DMS 273 (cell line): ENCODE results near the gene C17orf50.
A peak's percentile ranks its signal among the peaks of the same experiment; 100 is the strongest.

Experiments
- DNase-seq: peaks from one replicate; lab custom pipeline; 2025; ENCODE audit not compliant: unreplicated experiment; lab: John Stamatoyannopoulos, UW

C17orf50 gene

GRCh38 chr17:35760587-35760986, at the start of gene C17orf50:
TSS of gene C17orf50 (plus strand) at chr17:35760887. CDS start at chr17:35760942, 55 bp downstream.
- DNase-seq: no peak

- DNase-seq: no peak
These were observed 49.7 kb upstream of the C17orf50 start for GRCh38 chr17:35710950-35711349.

GRCh38 chr17:35713069-35713728, 47.5 kb upstream of the C17orf50 start:
- DNase-seq: no peak

GRCh38 chr17:35714988-35715387, 45.7 kb upstream of the C17orf50 start:
- DNase-seq: no peak

GRCh38 chr17:35715416-35715815, 45.3 kb upstream of the C17orf50 start:
- no peak for DNase-seq

- no peak for DNase-seq
These were observed 44.5 kb upstream of the C17orf50 start for GRCh38 chr17:35716173-35716572.

- DNase-seq: no peak
These were observed 43.7 kb upstream of the C17orf50 start for GRCh38 chr17:35716897-35717465.

- no peak for DNase-seq
These were observed 43.2 kb upstream of the C17orf50 start for GRCh38 chr17:35717475-35717874.

- DNase-seq: no peak
These were observed 37.0 kb upstream of the C17orf50 start for GRCh38 chr17:35723735-35724134.

- no peak for DNase-seq
These were observed 35.6 kb upstream of the C17orf50 start for GRCh38 chr17:35725058-35725457.

- DNase-seq: no peak
These were observed 34.9 kb upstream of the C17orf50 start for GRCh38 chr17:35725802-35726126.

- DNase-seq: peak; percentile 85
These were observed 34.3 kb upstream of the C17orf50 start for GRCh38 chr17:35726127-35726952.

- DNase-seq: peak; percentile 80
These were observed 33.7 kb upstream of the C17orf50 start for GRCh38 chr17:35726953-35727460.

- no peak for DNase-seq
These were observed 33.1 kb upstream of the C17orf50 start for GRCh38 chr17:35727635-35728034.

- DNase-seq: no peak
These were observed 32.1 kb upstream of the C17orf50 start for GRCh38 chr17:35728551-35728950.

GRCh38 chr17:35729405-35729833, 31.3 kb upstream of the C17orf50 start:
- DNase-seq: no peak

- DNase-seq: no peak
These were observed 30.2 kb upstream of the C17orf50 start for GRCh38 chr17:35730400-35731005.

GRCh38 chr17:35731239-35731916, 29.3 kb upstream of the C17orf50 start, which contains the start of gene RASL10B:
TSS of gene RASL10B (plus strand) at chr17:35731639. CDS start at chr17:35735185, 3,546 bp downstream.
- DNase-seq: peak; percentile 86

GRCh38 chr17:35731917-35732805, 28.5 kb upstream of the C17orf50 start:
- peak; percentile 68 for DNase-seq

GRCh38 chr17:35732806-35733136, 27.9 kb upstream of the C17orf50 start:
- DNase-seq: no peak
